Measurements from ENCODE around the gene MAP2K6. TPM values are rescaled to one million over a fixed set of nuclear protein-coding genes. Genes with fewer than 3 reads are reported as not detected.

The MAP2K6 gene
- total RNA-seq, 1 donor = 2.0 TPM

- no peak overlapping the region for H3K4me3 ChIP-seq (ENCODE audit: low read depth, low read length)
- no peak for DNase-seq (ENCODE audit: low read depth)
- no peak for TF ChIP-seq CTCF (IDR thresholded peaks at IDR 0.05; ENCODE audit: insufficient read depth, low read length)
Measured at GRCh38 chr17:69551212-69552010, 136.9 kb downstream of the MAP2K6 start.

GRCh38 chr17:69552986-69553667 is 138.6 kb downstream of the MAP2K6 start:
- DNase-seq (ENCODE audit: low read depth) = no peak
- H3K4me3 ChIP-seq (ENCODE audit: low read depth, low read length) = no peak overlapping the region
- TF ChIP-seq CTCF (IDR thresholded peaks at IDR 0.05; ENCODE audit: insufficient read depth, low read length) = no peak

- no peak for TF ChIP-seq CTCF (IDR thresholded peaks at IDR 0.05; ENCODE audit: insufficient read depth, low read length)
- no peak overlapping the region for H3K4me3 ChIP-seq (ENCODE audit: low read depth, low read length)
- no peak for DNase-seq (ENCODE audit: low read depth)
Measured at GRCh38 chr17:69555056-69555455, 140.6 kb downstream of the MAP2K6 start.

GRCh38 chr17:69557339-69557738 is 142.8 kb downstream of the MAP2K6 start:
- TF ChIP-seq CTCF (IDR thresholded peaks at IDR 0.05; ENCODE audit: insufficient read depth, low read length) = no peak
- H3K4me3 ChIP-seq (ENCODE audit: low read depth, low read length) = no peak overlapping the region
- DNase-seq (ENCODE audit: low read depth) = no peak

- no peak for TF ChIP-seq CTCF (IDR thresholded peaks at IDR 0.05; ENCODE audit: insufficient read depth, low read length)
- no peak for DNase-seq (ENCODE audit: low read depth)
Measured at GRCh38 chr17:69558796-69559195, 144.3 kb downstream of the MAP2K6 start.

DNA sequence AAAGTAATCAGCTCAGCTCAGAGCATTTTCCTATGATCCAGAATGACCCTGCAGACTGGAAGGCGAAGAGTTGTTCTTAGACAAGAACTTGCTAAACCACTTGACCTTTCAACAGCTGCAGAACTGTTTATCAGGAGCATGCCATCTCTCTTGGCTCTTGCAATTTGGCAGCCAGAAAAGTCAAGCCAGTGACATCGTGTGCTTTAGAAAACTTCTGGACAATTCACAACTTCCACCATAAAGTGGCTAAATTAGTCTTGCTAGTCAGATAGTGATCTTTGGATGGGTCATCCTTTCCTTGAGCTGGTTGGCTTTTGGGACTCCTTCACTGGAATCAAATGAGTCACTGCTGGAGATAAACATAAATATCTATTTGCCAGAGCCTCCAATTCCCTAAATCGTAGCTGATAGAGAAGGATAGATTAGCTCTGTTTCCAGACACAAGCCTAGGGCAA is 146.5 kb downstream of the MAP2K6 start:
- DNase-seq (ENCODE audit: low read depth) = no peak
- H3K4me3 ChIP-seq (ENCODE audit: low read depth, low read length) = no peak overlapping the region
- no peak for TF ChIP-seq CTCF (IDR thresholded peaks at IDR 0.05; ENCODE audit: insufficient read depth, low read length)

More at GRCh38 chr17:69558796-69559195, 144.3 kb downstream of the MAP2K6 start:
- no peak overlapping the region for H3K4me3 ChIP-seq (ENCODE audit: low read depth, low read length)
